ENCODE data around the gene C16orf96. TPM values are rescaled to one million over a fixed set of nuclear protein-coding genes. Genes with fewer than 3 reads are reported as not detected.
A peak's percentile ranks its signal among the peaks of the same experiment; 100 is the strongest.

The C16orf96 gene
- total and polyA plus RNA-seq, 2 donors from 2014 or later, result 0.13 to 0.16 TPM

- no peak overlapping the region for H3K27ac ChIP-seq (ENCODE audit: low read depth in 2 of 2, low read length in 2 of 2)
- H3K4me1 ChIP-seq (ENCODE audit: control insufficient read depth in 2 of 3, insufficient read depth in 2 of 3, low read depth in 1 of 3, low read length in 3 of 3), result peaks cover 0 to 12% (median 9%) of the 10 kb centered on the region in 3 donors
- intact Hi-C loops (cut with DNase I), result no loop called here
- no peak overlapping the region for H3K4me3 ChIP-seq (ENCODE audit: low read length in 3 of 3)
- TF ChIP-seq CTCF (IDR thresholded peaks at IDR 0.05; ENCODE audit: borderline replicate concordance, extremely low read depth, insufficient read depth), result no peak
- peak in 3 of 5 donors; percentile 42 to 74 (median 65) for DNase-seq
- H3K27me3 ChIP-seq (ENCODE audit: control insufficient read depth, insufficient read depth, low read length), result no peaks in the 10 kb centered on the region
- no peaks in the 10 kb centered on the region for H3K9me3 ChIP-seq (ENCODE audit: control insufficient read depth in 2 of 3, insufficient read depth in 1 of 3, low read length in 3 of 3)
- no peak overlapping the region for H3K9ac ChIP-seq (ENCODE audit: low read length in 3 of 3)
- H3K36me3 ChIP-seq (ENCODE audit: control insufficient read depth in 2 of 3, insufficient read depth in 3 of 3, low read length in 3 of 3), result no peaks in the 10 kb centered on the region
- no peak for FAIRE-seq
These were observed 24.3 kb upstream of the C16orf96 start for GRCh38 chr16:4531811-4532210.

DNA sequence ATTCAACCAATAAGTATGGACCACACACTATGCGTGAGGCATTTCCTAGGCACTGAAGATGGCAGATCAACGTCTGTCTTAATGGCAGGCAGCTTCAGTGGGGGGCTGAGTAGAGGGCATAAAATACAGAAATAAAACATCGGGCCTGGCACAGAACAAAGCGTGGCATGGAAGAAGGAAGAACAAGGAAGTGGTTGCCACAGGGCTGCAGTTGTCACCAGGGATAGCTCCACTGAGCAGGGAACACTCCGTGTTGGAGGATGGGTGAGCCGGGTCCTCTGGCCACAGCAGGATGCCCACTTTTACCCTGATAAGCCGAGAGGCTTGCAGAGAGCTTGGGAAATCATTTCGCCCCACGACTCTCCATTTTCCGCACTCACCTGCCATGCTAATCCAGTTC is 23.9 kb upstream of the C16orf96 start:
- no peaks in the 10 kb centered on the region for H3K9me3 ChIP-seq (ENCODE audit: control insufficient read depth in 2 of 3, insufficient read depth in 1 of 3, low read length in 3 of 3)
- peaks cover 0 to 12% (median 11%) of the 10 kb centered on the region in 3 donors for H3K4me1 ChIP-seq (ENCODE audit: control insufficient read depth in 2 of 3, insufficient read depth in 2 of 3, low read depth in 1 of 3, low read length in 3 of 3)
- DNase-seq (no peak), FAIRE-seq (no peak)
- intact Hi-C loops (cut with DNase I), result no loop called here
- H3K27me3 ChIP-seq (ENCODE audit: control insufficient read depth, insufficient read depth, low read length), result no peaks in the 10 kb centered on the region
- no peaks in the 10 kb centered on the region for H3K36me3 ChIP-seq (ENCODE audit: control insufficient read depth in 2 of 3, insufficient read depth in 3 of 3, low read length in 3 of 3)
- no peak overlapping the region for H3K9ac ChIP-seq (ENCODE audit: low read length in 3 of 3)
- no peak overlapping the region for H3K4me3 ChIP-seq (ENCODE audit: low read length in 3 of 3)
- no peak for TF ChIP-seq CTCF (IDR thresholded peaks at IDR 0.05; ENCODE audit: borderline replicate concordance, extremely low read depth, insufficient read depth)
- H3K27ac ChIP-seq (ENCODE audit: low read depth in 2 of 2, low read length in 2 of 2), result no peak overlapping the region

DNA sequence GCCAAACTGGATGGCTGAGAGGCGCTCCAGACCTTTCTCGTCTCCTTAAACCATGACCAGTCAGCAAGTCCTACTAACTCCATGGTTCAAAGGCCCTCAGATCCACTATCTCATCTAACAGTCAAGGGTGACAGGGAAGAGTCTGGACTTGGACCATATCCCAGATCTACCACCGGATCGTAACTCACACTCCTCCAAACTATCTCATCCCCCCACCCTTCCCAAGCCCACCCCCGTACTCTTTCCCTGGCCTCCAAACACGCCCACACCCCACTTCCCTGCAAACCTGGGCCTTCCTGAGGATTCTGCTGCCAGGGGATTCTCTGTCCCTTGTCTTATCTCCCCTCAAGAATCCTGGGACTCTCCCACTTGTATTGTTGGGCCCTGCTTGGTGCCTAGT is 22.6 kb upstream of the C16orf96 start:
- Histone ChIP-seq H3K27ac (ENCODE audit: low read depth in 2 of 2, low read length in 2 of 2) (no peak overlapping the region), H3K4me1 (ENCODE audit: control insufficient read depth in 2 of 3, insufficient read depth in 2 of 3, low read depth in 1 of 3, low read length in 3 of 3) (peaks cover 0 to 15% (median 12%) of the 10 kb centered on the region in 3 donors), H3K27me3 (ENCODE audit: control insufficient read depth, insufficient read depth, low read length) (no peaks in the 10 kb centered on the region), H3K4me3 (ENCODE audit: low read length in 3 of 3) (no peak overlapping the region), H3K9me3 (ENCODE audit: control insufficient read depth in 2 of 3, insufficient read depth in 1 of 3, low read length in 3 of 3) (no peaks in the 10 kb centered on the region), H3K9ac (ENCODE audit: low read length in 3 of 3) (no peak overlapping the region), H3K36me3 (ENCODE audit: control insufficient read depth in 2 of 3, insufficient read depth in 3 of 3, low read length in 3 of 3) (no peaks in the 10 kb centered on the region)
- TF ChIP-seq CTCF (IDR thresholded peaks at IDR 0.05; ENCODE audit: borderline replicate concordance, extremely low read depth, insufficient read depth), result no peak
- FAIRE-seq, result no peak
- intact Hi-C loops (cut with DNase I), result no loop called here
- no peak for DNase-seq
